Activated CD4-positive, alpha-beta T cell treated with anti-CD3 and anti-CD28 coated beads for 1 hour (primary cell): ENCODE results near the gene CISD1.
"Not testable (repeated sequence)": the region's sequence is repeated elsewhere in the genome, so short reads cannot be mapped to it uniquely, and the experiment has no call there.

ENCODE experiments used
- DNase-seq: peaks from one replicate; pipeline ENCODE4 v3.0.0-alpha.2; 2020

The CISD1 gene

DNA sequence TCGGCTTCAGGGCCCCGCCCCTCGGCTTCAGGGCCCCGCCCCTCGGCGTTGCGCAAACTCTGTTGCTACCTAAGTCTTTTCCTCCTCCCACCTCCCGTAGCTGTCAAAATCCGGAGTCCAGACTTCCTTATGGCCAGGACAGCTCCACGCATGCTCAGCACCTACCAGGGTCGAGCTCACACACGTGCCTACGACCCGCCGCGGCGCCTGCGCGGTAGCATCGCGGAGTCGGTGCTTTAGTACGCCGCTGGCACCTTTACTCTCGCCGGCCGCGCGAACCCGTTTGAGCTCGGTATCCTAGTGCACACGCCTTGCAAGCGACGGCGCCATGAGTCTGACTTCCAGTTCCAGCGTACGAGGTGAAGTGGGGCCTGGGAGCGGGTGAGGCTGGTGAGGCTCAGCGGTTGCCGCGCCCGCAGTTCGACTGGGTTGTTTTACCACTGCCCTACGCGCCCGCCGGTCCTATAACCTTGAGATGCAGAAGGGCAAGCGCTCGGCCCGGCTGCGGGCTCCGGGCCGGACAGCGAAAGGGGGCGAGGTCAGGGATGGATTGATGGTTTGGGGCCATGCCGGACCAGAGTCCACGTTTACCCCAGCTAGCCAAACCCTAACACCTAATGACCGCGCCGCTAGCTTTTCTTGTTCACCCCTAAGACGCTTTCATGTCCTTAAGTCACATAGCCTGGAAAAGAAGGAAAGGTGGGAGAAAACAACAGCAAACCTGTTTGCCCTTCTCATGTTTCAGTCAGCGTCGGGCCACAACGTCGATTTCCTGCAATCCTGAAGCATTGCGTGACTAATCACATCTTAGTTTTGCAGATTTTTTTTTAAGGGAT, at the start of gene CISD1:
Gene CISD1 (plus strand): TSS at position 217 of the 836 bp plus-strand sequence. CDS start 112 bp downstream, at position 329.
- DNase-seq, result peak; percentile 91

DNA sequence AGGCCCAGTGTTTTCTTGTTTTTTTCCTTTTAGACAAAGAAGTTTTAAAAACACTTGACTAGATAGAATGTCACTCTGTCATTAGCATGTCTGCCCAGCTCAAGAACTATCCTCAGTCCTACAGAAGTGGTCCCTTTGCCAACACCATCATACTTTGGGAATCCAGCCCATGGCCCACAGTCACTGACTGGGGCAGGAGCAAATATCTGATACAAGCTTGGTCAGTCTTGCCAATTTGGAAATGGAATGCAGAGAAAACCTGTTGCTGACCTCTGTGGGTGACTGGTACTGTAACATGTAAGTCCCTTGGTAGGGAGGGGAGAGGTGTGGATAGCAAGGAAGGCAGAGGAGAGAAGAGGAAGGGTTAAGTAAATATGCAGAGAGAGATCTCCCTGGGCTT, 49.1 kb upstream of the CISD1 start:
- DNase-seq, result no peak

DNA sequence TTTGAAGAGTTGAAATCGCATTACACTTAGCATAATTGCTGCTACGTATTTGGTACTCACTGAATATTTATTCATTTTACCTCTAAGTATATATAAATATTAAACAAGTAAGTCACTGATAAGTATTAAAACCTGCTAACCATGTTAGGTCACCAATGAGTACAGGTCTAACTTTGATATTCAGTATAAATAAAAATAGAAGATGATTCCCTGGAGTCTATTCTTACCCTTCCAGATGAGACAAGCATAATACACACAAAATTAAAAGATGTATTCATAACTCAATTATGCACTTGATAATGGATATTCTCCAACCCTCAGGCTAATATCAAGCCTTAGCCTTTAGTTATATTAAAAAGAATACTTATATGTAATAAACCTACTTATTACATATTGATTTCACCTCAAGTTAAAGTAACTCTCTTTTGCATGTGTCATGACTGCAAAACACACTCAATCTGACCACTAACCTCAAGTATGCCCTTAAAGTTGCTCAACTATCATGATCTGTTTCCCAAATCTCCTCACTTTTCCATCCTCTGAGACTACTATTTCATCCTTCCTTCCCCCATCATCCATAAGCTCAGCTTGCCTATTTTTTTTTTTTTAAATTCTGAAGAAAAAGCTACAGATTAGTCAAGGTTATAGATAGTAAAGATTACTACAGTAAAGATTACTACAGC, 48.1 kb upstream of the CISD1 start:
- DNase-seq, result no peak

DNA sequence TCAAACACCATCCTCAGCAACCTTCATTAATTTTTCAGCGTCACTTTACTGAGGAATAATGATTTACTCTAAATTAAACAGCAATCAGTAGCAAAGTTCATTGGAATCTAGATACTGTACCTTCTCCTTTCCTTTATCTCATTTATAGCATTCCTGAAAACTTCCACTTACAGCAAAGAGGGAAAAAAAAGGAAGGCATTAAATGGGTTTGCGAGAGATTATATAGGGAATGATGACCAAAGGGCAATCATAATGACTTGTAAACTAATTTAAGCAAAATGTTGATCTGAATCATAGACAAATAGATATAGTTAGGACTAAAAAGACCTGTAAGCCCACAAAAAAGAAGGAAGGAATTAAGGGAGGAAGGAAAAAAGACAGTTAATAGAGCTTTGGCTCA, 43.3 kb upstream of the CISD1 start:
- no peak for DNase-seq

DNA sequence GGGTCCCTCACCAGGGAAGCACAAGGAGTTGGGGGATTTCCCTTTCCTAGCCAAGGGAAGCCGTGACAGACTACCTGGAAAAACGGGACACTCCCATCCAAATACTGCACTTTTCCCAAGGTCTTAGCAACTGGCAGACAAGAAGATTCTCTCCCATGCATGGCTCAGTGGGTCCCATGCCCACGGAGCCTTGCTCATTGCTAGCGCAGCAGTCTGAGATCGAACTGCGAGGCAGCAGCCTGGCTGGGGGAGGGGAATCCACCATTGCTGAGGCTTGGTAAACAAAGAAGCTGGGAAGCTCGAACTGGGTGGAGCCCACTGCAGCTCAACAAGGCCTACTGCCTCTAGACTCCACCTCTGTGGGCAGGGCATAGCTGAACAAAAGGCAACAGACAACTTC, 39.1 kb upstream of the CISD1 start:
- not testable (repeated sequence) for DNase-seq

- no peak for DNase-seq
Observed at GRCh38 chr10:58237014-58237834, 31.7 kb upstream of the CISD1 start.

DNA sequence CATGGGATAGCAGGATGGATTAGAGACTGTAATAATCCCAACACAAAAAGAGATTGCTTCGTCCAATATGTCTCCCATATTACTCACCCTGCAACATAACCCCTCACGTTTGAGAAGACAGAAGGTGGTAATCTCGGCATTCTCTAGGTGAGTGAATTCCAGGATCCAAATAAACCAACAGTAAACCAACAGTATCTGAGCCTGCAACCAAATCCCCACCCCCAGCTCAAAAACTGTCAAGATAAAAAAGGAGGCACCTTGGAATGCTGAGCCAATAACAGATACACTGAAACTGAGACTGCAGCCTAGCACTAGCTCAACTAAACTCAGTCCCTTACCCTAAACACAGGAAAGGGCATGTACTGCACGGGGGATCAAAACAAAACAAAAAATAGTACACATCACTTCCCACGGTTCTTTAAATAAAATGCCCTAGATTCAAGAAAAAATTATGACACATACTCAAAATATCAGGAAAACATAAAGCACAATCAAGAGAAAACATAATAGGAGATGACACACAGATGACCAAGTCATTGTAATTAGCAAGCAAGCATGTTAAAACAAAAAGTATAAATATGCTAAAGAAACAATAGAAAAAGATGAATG, 29.3 kb upstream of the CISD1 start:
- DNase-seq, result no peak

DNA sequence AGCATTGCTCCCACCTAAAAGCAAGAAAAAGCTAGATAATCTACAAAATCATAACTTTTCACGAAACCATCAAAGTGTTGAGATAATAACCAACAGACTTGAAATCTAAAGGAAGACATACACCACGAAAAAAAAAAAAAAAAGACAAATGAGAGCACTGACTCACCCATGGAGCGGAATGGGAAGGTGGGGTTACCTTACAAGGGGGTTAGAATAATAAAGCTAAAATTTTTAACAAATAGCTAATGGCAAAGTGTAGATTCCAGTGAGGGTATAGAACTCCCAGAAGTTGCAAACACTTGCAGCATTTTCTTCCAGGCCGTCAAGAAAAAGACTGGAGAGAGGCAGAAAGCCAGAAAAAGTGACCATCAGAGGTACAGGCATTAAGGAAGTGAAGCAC, 28.4 kb upstream of the CISD1 start:
- DNase-seq, result no peak

GRCh38 chr10:58241346-58241745, 27.6 kb upstream of the CISD1 start:
- DNase-seq, result no peak

DNA sequence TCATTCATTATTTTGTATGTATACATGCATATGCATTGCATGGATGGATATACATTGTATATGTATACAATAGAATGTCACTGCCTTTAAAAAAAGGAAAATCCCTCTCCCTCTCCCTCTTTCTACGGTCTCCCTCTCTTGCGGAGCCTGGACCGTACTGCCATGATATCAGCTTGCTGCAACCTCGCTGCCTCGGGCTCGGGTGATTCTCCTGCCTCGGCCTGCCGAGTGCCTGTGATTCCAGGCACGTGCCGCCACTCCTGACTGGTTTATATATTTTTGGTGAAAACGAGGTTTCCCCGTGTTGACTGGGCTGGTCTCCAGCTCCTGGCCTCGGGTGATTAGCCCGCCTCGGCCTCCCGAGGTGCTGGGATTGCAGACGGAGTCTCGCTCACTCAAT, 25.7 kb upstream of the CISD1 start:
- DNase-seq, result no peak

GRCh38 chr10:58243801-58244200, 25.2 kb upstream of the CISD1 start:
- DNase-seq, result not testable (repeated sequence)

GRCh38 chr10:58244242-58244641, 24.7 kb upstream of the CISD1 start:
- DNase-seq, result not testable (repeated sequence)

DNA sequence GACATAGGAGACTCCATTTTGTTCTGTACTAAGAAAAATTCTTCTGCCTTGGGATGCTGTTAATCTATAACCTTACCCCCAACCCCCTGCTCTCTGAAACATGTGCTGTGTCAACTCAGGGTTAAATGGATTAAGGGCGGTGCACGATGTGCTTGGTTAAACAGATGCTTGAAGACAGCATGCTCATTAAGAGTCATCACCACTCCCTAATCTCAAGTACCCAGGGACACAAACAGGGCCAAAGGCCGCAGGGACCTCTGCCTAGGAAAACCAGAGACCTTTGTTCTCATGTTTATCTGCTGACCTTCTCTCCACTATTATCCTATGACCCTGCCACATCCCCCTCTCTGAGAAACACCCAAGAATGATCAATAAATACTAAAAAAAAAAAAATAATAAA, 24.3 kb upstream of the CISD1 start:
- DNase-seq, result not testable (repeated sequence)

DNA sequence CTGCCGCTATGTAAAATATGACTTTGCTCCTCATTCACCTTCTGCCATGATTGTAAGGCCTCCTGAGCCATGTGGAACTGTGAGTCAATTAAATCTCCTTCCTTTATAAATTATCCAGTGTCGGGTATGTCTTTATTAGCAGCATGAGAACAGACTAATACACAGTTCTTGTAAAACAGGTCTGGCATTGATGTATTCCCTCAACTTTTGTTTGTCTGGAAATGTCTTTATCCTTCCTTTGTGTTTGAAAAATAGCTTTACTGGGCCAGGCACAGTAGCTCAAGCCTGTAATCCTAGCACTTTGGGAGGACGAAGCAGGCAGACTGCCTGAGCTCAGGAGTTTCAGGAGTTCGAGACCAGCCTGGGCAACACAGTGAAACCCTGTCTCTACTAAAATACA, 15.8 kb upstream of the CISD1 start:
- no peak for DNase-seq

DNA sequence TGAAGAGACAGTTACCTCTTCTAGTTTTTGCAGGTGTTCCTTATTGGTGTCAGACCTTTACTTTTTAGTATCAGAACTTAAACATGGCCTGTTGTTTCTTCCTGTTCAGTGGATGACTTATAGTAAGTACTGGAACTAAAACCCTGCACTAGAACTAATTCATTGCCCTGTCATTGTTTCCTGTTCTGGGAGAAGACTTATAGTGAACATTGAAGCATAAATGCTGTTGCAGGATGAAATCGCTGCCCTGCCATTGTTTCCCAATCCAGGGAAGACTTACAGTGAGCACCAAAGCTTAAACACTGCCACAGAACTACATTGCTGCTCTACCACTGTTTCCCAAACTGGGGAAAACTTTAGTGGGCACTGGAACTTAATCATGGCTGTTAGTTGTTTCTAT, 14.3 kb upstream of the CISD1 start:
- DNase-seq, result no peak

- DNase-seq, result not testable (repeated sequence)
Observed at GRCh38 chr10:58256013-58256780, 12.8 kb upstream of the CISD1 start.

DNA sequence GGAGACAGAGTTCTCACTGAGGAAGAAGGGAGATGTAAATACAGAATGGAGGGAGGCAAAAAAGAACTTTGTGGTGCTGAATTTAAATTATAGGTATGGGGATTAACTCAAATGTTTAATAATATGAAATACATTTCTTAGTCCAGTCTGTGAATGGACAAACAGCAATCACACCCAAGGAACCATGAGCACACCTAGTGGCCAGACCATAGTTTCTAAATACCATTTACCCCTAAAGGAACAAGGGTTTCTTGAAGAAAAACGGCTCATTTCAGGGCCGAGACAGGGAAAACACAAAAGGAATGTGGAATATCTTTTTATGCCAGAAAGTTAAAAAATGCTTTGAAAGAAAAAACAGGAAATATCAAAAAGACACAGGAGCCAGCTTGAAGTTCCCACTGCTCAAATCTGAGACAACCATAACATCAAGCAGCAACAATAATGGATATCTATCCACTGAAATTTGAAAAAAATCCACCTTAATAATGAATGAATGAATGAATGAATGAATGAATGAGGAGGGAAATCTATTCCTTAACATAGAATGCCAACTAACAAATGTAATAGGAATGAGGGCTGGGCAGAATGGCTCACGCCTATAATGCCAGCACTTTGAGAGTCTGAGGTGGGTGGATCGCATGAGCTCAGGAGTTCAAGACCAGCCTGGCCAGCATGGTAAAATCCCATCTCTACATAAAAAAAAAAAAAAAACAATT, 9.8 kb upstream of the CISD1 start:
- DNase-seq, result no peak

DNA sequence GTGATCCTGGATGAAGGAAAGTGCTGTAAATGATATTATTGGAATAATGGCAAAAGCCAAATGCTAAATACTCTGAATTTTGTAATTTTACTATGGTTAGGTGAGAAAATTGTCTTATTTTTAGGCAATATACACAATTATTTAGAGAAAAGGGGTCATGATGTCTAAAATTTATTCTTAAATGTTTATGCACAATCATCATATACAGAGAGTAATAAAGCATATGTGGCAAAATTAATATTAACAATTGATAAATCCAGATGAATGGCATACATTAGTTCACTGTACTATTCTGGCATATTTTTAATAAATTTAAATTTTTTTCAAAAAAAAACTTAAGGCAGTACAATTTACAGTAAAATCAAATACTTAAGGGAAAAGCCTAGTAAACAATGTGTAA, 8.6 kb upstream of the CISD1 start:
- DNase-seq, result no peak

- DNase-seq, result no peak
Observed at GRCh38 chr10:58262766-58263165, 6.2 kb upstream of the CISD1 start.

GRCh38 chr10:58264780-58265179, 4.2 kb upstream of the CISD1 start:
- no peak for DNase-seq

DNA sequence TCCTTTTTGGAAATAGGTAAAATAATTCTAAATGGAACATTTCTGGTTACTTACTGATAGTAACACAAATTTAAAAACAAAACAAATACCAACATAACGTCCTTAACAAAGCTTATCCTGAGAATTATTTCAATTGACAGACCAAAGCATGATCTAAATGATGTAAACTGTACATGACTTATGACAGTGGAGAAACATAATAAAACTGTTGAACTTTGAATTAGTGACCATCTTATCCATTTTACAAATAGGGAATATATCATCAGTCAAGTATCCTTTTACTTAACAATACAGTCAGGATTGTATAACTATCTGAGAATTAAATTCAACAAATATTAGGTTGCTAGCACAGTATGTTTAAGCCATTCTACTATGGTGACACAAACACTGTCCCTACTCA, 3.7 kb upstream of the CISD1 start:
- DNase-seq, result no peak
